Ascending aorta (tissue), 2 donors: ENCODE measurements around the gene UNC79. TPM values are rescaled to one million over a fixed set of nuclear protein-coding genes. Genes with fewer than 3 reads are reported as not detected.

Experiments
- DNase-seq, 2 donors: peaks; one replicate each; pipeline ENCODE4 v3.0.0-alpha.2; 2019; ENCODE audit warnings: low spot score in 2 of 2
- H3K27ac ChIP-seq, 2 donors: fragments of 200-600 bp; sonication (generic); one replicate each; pipeline ENCODE4 v1.5.1; 2016 to 2017; ENCODE audit warnings: mild to moderate bottlenecking in 1 of 2
- H3K27me3 ChIP-seq: fragments of 200-600 bp; sonication (generic); one replicate; pipeline ENCODE4 v1.5.1; 2017
- H3K36me3 ChIP-seq, 2 donors: fragments of 200-600 bp; sonication (generic); one replicate each; pipeline ENCODE4 v1.5.1; 2016
- H3K4me1 ChIP-seq, 2 donors: fragments of 200-600 bp; sonication (generic); one replicate each; pipeline ENCODE4 v1.5.1; 2016 to 2017; ENCODE audit warnings: mild to moderate bottlenecking in 1 of 2
- H3K4me3 ChIP-seq, 2 donors: fragments of 200-600 bp; sonication (generic); one replicate each; pipeline ENCODE4 v1.5.1; 2016 to 2017; ENCODE audit warnings: mild to moderate bottlenecking in 1 of 2
- H3K9me3 ChIP-seq, 2 donors: fragments of 200-600 bp; sonication (generic); one replicate each; pipeline ENCODE4 v1.5.1; 2016
- CTCF ChIP-seq, 3 experiments: fragments of 200-600 bp in 2 of 3; fragments of 450-650 bp in 1 of 3; sonication (generic) in 2 of 3; IDR thresholded peaks; one replicate each; pipeline ENCODE4 v1.5.1; 2016 to 2019; ENCODE audit warnings: antibody characterized with exemption in 3 of 3, mild to moderate bottlenecking in 1 of 3, moderate library complexity in 1 of 3
- intact Hi-C: fragments of 100-400 bp; cut with DNase I; formaldehyde crosslinking; loops from one replicate; pipeline ENCODE4 v1.15.1; 2023
- total RNA-seq: library from RNA; depleted of rRNA; stranded (reverse); fragments of >200 nt; gene quantifications from one replicate; pipeline ENCODE4 v1.1.0, GENCODE V29; 2016

Gene UNC79
- total RNA-seq, 1 donor from 2014 or later, result not detected

- no peaks in the 10 kb centered on the region for H3K9me3 ChIP-seq
- H3K4me3 ChIP-seq, result no peak overlapping the region
- intact Hi-C loops, result no loop called here
- H3K27ac ChIP-seq, result no peak overlapping the region
- H3K27me3 ChIP-seq, result no peaks in the 10 kb centered on the region
- H3K4me1 ChIP-seq, result no peaks in the 10 kb centered on the region
- no peaks in the 10 kb centered on the region for H3K36me3 ChIP-seq
- DNase-seq, result no peak
- TF ChIP-seq CTCF (IDR thresholded peaks at IDR 0.05), result no peak
These were observed 312.0 kb downstream of the UNC79 start for GRCh38 chr14:93742761-93743160.

- TF ChIP-seq CTCF (IDR thresholded peaks at IDR 0.05), result no peak
- no peak overlapping the region for H3K27ac ChIP-seq
- no peak overlapping the region for H3K4me3 ChIP-seq
- H3K27me3 ChIP-seq, result no peaks in the 10 kb centered on the region
- H3K4me1 ChIP-seq, result no peaks in the 10 kb centered on the region
- H3K9me3 ChIP-seq, result no peaks in the 10 kb centered on the region
- no peak for DNase-seq
- intact Hi-C loops, result no loop called here
- no peaks in the 10 kb centered on the region for H3K36me3 ChIP-seq
These were observed 312.7 kb downstream of the UNC79 start for GRCh38 chr14:93743270-93744060.

GRCh38 chr14:93744176-93744575, 313.4 kb downstream of the UNC79 start:
- no peak for DNase-seq
- Histone ChIP-seq H3K4me3 (no peak overlapping the region), H3K27me3 (no peaks in the 10 kb centered on the region), H3K27ac (no peak overlapping the region), H3K4me1 (no peaks in the 10 kb centered on the region), H3K36me3 (no peaks in the 10 kb centered on the region), H3K9me3 (no peaks in the 10 kb centered on the region)
- intact Hi-C loops, result no loop called here
- no peak for TF ChIP-seq CTCF (IDR thresholded peaks at IDR 0.05)

GRCh38 chr14:93744876-93745275, 314.1 kb downstream of the UNC79 start:
- Histone ChIP-seq H3K4me1 (no peaks in the 10 kb centered on the region), H3K27me3 (no peaks in the 10 kb centered on the region), H3K36me3 (no peaks in the 10 kb centered on the region), H3K27ac (no peak overlapping the region), H3K4me3 (no peak overlapping the region), H3K9me3 (no peaks in the 10 kb centered on the region)
- intact Hi-C loops, result no loop called here
- no peak for DNase-seq
- no peak for TF ChIP-seq CTCF (IDR thresholded peaks at IDR 0.05)

- no peak overlapping the region for H3K4me3 ChIP-seq
- intact Hi-C loops, result no loop called here
- H3K4me1 ChIP-seq, result no peaks in the 10 kb centered on the region
- H3K27ac ChIP-seq, result no peak overlapping the region
- no peaks in the 10 kb centered on the region for H3K27me3 ChIP-seq
- H3K36me3 ChIP-seq, result no peaks in the 10 kb centered on the region
- no peak for DNase-seq
- TF ChIP-seq CTCF (IDR thresholded peaks at IDR 0.05), result no peak
- no peaks in the 10 kb centered on the region for H3K9me3 ChIP-seq
These were observed 315.0 kb downstream of the UNC79 start for GRCh38 chr14:93745603-93746273.
